Measurements from ENCODE around the gene ATP8A2.

DNA sequence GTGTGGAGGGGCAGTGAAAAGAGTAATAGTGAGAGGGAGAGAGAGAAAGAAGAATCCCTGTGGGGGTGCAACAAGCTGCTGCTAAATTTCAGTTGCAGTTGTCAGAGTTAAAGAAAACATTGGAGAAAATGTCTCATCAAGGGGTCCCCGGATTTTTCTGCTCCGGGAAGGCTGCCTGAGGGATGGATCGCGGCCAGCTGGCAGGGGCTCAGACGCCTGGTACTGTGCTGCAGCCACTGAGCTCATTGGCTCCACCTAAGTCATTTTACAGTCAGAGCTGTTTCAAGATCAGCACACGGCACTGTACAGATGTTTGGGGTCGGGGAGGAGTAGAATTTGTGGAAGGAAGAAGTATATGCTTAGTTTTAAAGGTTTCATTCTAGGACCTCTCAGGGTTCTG is 573.8 kb downstream of the ATP8A2 start:
- TF ChIP-seq, protein P1, sequence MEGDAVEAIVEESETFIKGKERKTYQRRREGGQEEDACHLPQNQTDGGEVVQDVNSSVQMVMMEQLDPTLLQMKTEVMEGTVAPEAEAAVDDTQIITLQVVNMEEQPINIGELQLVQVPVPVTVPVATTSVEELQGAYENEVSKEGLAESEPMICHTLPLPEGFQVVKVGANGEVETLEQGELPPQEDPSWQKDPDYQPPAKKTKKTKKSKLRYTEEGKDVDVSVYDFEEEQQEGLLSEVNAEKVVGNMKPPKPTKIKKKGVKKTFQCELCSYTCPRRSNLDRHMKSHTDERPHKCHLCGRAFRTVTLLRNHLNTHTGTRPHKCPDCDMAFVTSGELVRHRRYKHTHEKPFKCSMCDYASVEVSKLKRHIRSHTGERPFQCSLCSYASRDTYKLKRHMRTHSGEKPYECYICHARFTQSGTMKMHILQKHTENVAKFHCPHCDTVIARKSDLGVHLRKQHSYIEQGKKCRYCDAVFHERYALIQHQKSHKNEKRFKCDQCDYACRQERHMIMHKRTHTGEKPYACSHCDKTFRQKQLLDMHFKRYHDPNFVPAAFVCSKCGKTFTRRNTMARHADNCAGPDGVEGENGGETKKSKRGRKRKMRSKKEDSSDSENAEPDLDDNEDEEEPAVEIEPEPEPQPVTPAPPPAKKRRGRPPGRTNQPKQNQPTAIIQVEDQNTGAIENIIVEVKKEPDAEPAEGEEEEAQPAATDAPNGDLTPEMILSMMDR (IDR thresholded peaks at IDR 0.05) = no peak
- no peak for TF ChIP-seq EP300 (IDR thresholded peaks at IDR 0.05)
